Kidney glomerular epithelial cell (primary cell): ENCODE data around the gene PALB2.

Source experiments
- DNase-seq: peaks from one replicate; lab custom pipeline; 2025; lab: John Stamatoyannopoulos, UW

PALB2 gene

DNA sequence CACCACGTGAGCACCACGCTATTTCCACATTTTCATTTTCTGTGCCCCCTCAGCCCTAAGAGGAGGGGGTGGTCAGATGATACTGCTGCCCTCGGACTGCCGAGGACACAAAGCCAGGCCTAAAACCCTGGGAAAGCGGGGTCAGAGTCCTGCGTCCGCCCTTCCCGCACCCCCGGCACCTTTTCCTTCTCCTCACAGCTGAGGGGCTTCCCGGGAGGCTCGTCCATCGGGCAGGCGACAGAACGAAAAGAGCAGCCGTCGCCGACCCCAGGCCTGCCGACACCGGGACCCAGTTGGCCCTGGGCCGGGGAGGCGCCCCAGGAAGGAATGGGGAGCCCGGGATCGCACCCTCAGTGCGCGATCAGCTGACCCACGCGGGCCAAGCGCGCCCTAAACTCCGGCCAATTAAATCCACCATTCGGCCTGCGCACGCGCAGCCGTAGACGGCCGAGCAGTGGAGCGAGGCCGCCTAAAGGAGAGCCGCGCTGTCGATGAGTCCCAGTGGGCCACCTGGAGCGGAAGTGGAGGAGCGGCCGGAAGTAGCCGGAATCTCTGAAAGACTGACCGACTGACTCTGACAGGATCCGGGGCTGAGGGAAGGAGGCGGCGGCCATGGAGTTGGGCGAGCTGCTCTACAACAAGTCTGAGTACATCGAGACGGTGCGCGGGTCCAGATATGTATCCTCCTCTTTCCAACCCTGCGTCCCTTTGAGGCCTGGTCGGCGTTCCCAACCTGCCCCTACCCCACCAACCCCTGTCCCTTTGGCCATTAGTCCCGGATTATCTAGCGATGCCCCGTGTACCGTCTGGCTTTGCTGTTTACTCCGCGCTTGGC is at the start of gene PALB2, which contains the start of gene DCTN5:
Gene PALB2 (minus strand): TSS at position 380 of the 835 bp plus-strand sequence. CDS start 153 bp downstream, at position 227.
Gene DCTN5 (plus strand): TSS at position 536 of the 835 bp plus-strand sequence. CDS start 77 bp downstream, at position 613.
- DNase-seq, result peak; percentile 89

DNA sequence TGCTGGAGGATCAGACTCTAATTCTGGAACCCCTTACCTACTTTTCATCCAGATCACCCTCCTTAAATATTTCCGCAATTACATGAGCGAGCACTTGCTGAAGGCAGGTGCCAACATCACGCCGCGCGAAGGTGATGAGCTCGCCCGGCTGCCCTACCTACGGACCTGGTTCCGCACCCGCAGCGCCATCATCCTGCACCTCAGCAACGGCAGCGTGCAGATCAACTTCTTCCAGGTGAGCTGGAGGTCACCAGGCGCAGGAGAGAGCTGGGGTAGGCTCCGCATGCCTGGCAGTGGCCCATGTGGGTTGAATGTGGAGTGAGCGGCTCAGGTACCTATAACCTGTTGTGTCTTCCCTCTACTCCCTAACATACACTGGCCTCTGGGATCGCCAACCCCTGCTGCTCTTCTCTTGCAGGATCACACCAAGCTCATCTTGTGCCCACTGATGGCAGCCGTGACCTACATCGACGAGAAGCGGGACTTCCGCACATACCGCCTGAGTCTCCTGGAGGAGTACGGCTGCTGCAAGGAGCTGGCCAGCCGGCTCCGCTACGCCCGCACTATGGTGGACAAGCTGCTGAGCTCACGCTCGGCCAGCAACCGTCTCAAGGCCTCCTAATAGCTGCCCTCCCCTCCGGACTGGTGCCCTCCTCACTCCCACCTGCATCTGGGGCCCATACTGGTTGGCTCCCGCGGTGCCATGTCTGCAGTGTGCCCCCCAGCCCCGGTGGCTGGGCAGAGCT is 48.5 kb upstream of the PALB2 start:
- no peak for DNase-seq

- DNase-seq, result no peak
These were observed 46.1 kb upstream of the PALB2 start for GRCh38 chr16:23687034-23687808.

- DNase-seq, result no peak
These were observed 42.4 kb upstream of the PALB2 start for GRCh38 chr16:23683487-23683886.

DNA sequence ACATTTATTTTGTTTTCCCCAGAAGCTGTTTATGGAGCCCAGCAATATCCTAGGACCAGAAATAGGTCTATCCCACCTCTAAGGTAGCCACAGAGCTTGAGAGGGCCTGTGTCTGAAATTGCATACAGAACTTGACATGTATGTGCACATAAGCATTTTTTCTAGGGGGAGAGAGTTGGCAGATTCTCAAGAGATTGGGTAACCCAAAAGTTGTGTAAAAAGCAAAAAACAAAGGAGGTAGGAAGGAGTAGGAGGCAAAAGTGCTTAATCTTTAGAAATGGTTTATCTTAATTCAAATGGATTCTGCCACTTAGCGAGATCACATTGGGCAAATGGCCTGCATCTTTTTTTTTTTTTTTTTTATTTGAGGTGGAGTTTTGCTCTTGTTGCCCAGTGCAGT is 41.1 kb upstream of the PALB2 start:
- DNase-seq, result no peak

DNA sequence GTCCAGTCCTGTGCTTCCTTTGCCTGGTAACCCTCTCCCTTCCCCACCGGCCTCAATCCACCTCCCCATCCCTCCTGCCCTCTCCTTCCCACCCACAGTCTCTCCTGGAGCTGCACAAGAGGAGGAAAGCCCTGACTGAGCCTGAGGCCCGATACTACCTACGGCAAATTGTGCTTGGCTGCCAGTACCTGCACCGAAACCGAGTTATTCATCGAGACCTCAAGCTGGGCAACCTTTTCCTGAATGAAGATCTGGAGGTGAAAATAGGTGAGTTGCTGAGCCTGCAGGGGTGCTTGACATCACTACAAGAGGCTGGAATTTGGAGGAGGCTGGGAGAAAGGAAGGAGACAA is 38.9 kb upstream of the PALB2 start:
- no peak for DNase-seq

DNA sequence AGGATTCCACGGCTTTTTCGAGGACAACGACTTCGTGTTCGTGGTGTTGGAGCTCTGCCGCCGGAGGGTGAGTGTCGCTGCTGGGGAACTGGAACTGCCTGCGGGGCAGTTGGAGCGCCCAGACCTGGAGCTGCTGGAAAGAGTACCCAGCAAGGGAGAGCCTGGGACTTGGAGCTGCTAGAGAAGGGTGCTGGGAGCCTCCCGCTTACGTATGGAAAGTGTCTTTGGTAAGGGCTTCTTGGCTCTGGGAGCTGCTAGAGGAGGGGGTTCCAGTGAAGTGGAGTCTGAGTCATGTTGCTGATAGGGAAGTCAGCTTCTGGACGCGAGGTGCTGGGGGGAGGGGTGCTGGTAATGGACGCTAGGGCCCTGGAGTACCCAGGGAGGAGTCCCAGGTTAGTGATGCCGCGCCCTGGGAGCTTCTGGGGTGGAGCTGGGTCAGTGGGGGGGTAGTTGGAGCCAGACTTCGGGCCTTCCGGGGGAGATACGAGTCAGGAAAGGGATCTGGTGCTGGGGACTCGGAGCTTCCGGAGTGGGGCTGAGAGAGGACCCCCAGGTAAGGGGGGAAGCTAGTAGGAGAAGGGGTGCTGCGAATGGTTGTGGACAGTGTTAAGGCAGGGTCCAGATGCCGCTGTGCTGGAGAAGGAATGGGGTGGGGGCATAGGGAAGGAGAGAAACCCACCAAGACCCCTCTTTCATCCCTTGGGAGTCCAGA is 38.3 kb upstream of the PALB2 start:
- peak; percentile 35 for DNase-seq

DNA sequence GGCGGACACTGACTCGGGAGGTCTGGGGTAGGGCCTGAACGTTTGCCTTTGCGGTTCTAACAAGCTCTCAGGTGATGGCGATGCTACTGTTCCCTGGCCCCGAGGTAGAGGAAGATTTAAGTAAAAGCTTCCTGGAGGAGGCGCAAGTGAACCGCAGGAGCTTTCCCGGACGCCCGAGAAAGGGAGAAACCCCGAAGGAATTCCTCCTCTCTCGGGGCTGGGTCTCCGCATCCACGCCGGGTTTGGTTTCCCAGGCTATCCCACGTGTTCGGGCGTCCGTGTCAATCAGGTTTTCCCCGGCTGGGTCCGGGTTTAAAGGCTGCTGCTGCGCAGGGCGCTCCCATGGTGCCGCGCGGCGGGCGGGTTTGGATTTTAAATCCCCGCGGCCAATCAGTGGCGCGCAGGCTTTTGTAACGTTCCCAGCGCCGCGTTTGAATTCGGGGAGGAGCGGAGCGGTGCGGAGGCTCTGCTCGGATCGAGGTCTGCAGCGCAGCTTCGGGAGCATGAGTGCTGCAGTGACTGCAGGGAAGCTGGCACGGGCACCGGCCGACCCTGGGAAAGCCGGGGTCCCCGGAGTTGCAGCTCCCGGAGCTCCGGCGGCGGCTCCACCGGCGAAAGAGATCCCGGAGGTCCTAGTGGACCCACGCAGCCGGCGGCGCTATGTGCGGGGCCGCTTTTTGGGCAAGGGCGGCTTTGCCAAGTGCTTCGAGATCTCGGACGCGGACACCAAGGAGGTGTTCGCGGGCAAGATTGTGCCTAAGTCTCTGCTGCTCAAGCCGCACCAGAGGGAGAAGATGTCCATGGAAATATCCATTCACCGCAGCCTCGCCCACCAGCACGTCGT is 37.5 kb upstream of the PALB2 start, which contains the start of gene PLK1:
Gene PLK1 (plus strand): TSS at position 460 of the 844 bp plus-strand sequence. CDS start 44 bp downstream, at position 504.
- DNase-seq, result peak; percentile 71

GRCh38 chr16:23676924-23677480 is 35.9 kb upstream of the PALB2 start:
- no peak for DNase-seq

- no peak for DNase-seq
These were observed 33.0 kb upstream of the PALB2 start for GRCh38 chr16:23673971-23674614.

DNA sequence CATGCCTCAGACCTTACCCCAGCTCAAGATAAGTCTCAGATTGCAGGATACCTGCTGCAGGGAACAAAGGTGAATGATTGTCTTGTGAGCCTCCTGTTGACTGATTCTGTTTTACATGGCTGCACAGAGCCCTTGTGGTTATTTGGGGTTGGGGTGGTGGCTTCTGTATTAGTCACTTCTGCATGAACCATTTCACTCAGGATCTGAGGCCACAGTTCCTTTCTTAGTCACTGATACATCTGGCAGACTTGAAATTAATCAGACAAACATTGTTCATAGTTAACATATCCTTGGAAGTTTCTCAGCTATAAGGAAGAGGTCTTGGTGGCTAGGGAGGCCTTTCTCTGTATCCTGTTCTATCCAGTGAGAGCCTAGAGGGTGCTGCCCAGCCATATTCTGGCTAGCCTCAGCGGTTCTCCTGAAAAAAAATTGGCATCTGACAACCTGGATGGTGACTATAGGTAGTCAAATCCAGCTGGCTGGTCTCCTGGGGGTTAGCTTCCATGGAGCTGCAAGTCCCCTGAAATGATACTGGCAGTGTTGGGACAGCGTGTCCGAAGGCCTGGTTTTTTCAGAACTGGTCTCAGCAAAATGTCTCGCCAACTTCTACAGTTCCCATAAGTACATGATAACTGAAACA is 29.1 kb upstream of the PALB2 start:
- DNase-seq, result peak; percentile 91

GRCh38 chr16:23668873-23669272 is 27.8 kb upstream of the PALB2 start:
- no peak for DNase-seq

GRCh38 chr16:23668225-23668624 is 27.1 kb upstream of the PALB2 start:
- DNase-seq, result no peak

DNA sequence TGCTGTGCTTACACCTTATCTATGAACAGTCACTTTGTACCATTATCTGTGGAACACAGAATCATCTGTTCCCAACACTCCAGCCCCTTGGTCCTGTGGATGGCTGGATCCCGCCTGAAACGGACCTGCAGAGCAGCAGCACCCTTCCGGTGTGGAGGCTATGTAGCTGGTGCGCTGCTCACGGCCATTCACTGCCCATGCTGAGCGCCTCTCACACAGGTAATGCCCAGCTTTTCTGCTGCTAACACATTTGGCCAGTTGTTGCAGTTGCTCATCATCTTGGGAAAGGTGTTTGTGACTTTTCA is 26.2 kb upstream of the PALB2 start:
- no peak for DNase-seq

DNA sequence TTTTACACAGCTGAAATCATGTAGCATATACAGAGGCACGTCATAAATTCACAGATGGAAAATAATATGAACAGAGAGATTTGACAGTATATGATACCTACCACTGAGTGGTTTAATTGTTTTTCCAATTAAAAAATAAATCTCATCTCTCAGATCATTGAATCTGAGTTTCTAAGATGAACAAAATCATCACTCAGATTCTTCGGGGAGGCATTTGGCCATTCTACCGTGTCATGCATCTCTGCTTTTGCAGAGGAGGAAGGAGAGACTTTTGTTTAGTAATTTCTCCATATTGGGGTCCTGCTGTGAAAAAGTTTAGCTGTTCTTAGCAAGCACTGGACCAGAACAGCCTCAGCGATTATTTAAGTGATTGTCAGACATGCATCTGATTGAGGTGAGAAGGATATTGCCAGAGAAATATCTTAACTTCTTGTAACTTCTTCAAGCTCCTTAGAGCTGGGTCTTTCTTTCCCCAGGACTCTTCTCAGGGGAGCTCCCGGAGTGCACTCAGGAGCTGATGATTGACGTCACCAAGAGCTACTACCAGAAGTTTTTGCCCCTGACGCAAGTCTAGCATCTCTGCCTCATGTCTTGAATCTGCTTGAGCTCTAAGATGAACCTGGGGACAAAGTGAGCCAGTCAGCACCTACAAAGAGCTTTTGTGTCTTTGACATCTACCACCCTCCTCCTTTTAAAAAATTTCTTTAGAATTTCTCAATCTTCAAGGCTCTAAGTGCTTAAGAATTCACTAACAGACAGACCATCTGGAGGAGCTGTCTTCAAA is 25.7 kb upstream of the PALB2 start:
- no peak for DNase-seq

- no peak for DNase-seq
These were observed 22.8 kb upstream of the PALB2 start for GRCh38 chr16:23663918-23664317.

- no peak for DNase-seq
These were observed 10.9 kb upstream of the PALB2 start for GRCh38 chr16:23651943-23652468.

GRCh38 chr16:23650674-23651416 is 9.7 kb upstream of the PALB2 start:
- no peak for DNase-seq
